H9 (cell line): ENCODE data around the gene DMXL1. TPM values are rescaled to one million over a fixed set of nuclear protein-coding genes. Genes with fewer than 3 reads are reported as not detected.

Source experiments
- DNase-seq: peaks from one replicate; pipeline ENCODE4 v3.0.0-alpha.2; 2017
- H2AFZ ChIP-seq: one replicate; pipeline ENCODE4 v1.6.1; 2013; ENCODE audit warnings: mild to moderate bottlenecking, low read length, control low read depth, moderate library complexity
- H2AK5ac ChIP-seq: 2 replicates; pipeline ENCODE4 v1.6.1; 2013; ENCODE audit warnings: low read length, control low read depth, mixed read lengths; ENCODE audit not compliant: insufficient read length
- H2BK120ac ChIP-seq: one replicate; pipeline ENCODE4 v1.6.1; 2013; ENCODE audit warnings: low read depth, mild to moderate bottlenecking, low read length, control low read depth, inconsistent platforms; ENCODE audit not compliant: poor library complexity, severe bottlenecking
- H2BK12ac ChIP-seq: 2 replicates; pipeline ENCODE4 v1.6.1; 2013; ENCODE audit warnings: low read length, control low read depth, mixed read lengths, low read depth; ENCODE audit not compliant: insufficient read length
- H2BK15ac ChIP-seq: 2 replicates; pipeline ENCODE4 v1.6.1; 2013; ENCODE audit warnings: low read depth, low read length, control low read depth
- H2BK20ac ChIP-seq: one replicate; pipeline ENCODE4 v1.6.1; 2013; ENCODE audit warnings: low read depth, mild to moderate bottlenecking, low read length, control low read depth, inconsistent platforms; ENCODE audit not compliant: poor library complexity, severe bottlenecking
- H2BK5ac ChIP-seq: 2 replicates; pipeline ENCODE4 v1.6.1; 2013; ENCODE audit warnings: low read length, control low read depth, mixed read lengths; ENCODE audit not compliant: insufficient read length
- H3K14ac ChIP-seq: 2 replicates; pipeline ENCODE4 v1.6.1; 2013; ENCODE audit warnings: low read length, control low read depth; ENCODE audit not compliant: insufficient read depth
- H3K18ac ChIP-seq: 2 replicates; pipeline ENCODE4 v1.6.1; 2013; ENCODE audit warnings: low read depth, mild to moderate bottlenecking, mixed read lengths, low read length, control low read depth; ENCODE audit not compliant: insufficient read length
- H3K23ac ChIP-seq: 2 replicates; pipeline ENCODE4 v1.6.1; 2013; ENCODE audit warnings: low read length, control low read depth, mixed read lengths, low read depth; ENCODE audit not compliant: insufficient read length
- H3K23me2 ChIP-seq: 2 replicates; pipeline ENCODE4 v1.6.1; 2013; ENCODE audit warnings: low read depth, mild to moderate bottlenecking, mixed read lengths, low read length, control low read depth; ENCODE audit not compliant: insufficient read length, poor library complexity, severe bottlenecking
- H3K27ac ChIP-seq: 2 replicates; pipeline ENCODE4 v1.5.1; 2013; ENCODE audit warnings: low read length, control low read depth, mixed read lengths, low read depth; ENCODE audit not compliant: insufficient read length
- H3K27me3 ChIP-seq: 2 replicates; pipeline ENCODE4 v1.6.1; 2013; ENCODE audit warnings: low read length, control low read depth, inconsistent platforms; ENCODE audit not compliant: insufficient read depth
- H3K4ac ChIP-seq: 2 replicates; pipeline ENCODE4 v1.6.1; 2013; ENCODE audit warnings: low read depth, mild to moderate bottlenecking, control low read depth, inconsistent platforms, low read length, moderate library complexity
- H3K4me1 ChIP-seq: 2 replicates; pipeline ENCODE4 v1.6.1; 2013; ENCODE audit warnings: low read length, control low read depth, inconsistent platforms; ENCODE audit not compliant: insufficient read depth
- H3K4me2 ChIP-seq: 2 replicates; pipeline ENCODE4 v1.6.1; 2013; ENCODE audit warnings: low read length, control low read depth, mixed read lengths; ENCODE audit not compliant: insufficient read length, insufficient read depth
- H3K56ac ChIP-seq: 2 replicates; pipeline ENCODE4 v1.6.1; 2013; ENCODE audit warnings: low read depth, mild to moderate bottlenecking, mixed read lengths, low read length, control low read depth; ENCODE audit not compliant: insufficient read length
- H3K79me1 ChIP-seq: 2 replicates; pipeline ENCODE4 v1.6.1; 2013; ENCODE audit warnings: low read depth, mild to moderate bottlenecking, moderate library complexity, low read length, control low read depth, inconsistent platforms; ENCODE audit not compliant: insufficient read depth, poor library complexity, severe bottlenecking
- H3K79me2 ChIP-seq: 2 replicates; pipeline ENCODE4 v1.6.1; 2013; ENCODE audit warnings: low read length, control low read depth, inconsistent platforms; ENCODE audit not compliant: insufficient read depth
- H3K9ac ChIP-seq: 2 replicates; pipeline ENCODE4 v1.6.1; 2013; ENCODE audit warnings: low read length, control low read depth, mixed read lengths; ENCODE audit not compliant: insufficient read length; ENCODE audit errors: extremely low read depth
- H3K9me3 ChIP-seq: one replicate; pipeline ENCODE4 v1.6.1; 2013; ENCODE audit warnings: low read depth, low read length, inconsistent platforms; ENCODE audit not compliant: control insufficient read depth
- H3T11ph ChIP-seq: one replicate; pipeline ENCODE4 v1.6.1; 2013; ENCODE audit warnings: mild to moderate bottlenecking, low read length, control low read depth, inconsistent platforms
- H4K20me1 ChIP-seq: one replicate; pipeline ENCODE4 v1.6.1; 2013; ENCODE audit not compliant: control insufficient read depth, insufficient read length, insufficient read depth
- H4K5ac ChIP-seq: 2 replicates; pipeline ENCODE4 v1.6.1; 2013; ENCODE audit warnings: low read depth, mild to moderate bottlenecking, mixed read lengths, low read length, control low read depth; ENCODE audit not compliant: insufficient read length
- H4K8ac ChIP-seq: replicated peaks from 2 replicates; pipeline ENCODE4 v1.6.1; 2013; ENCODE audit warnings: low read length, control low read depth, mixed read lengths, low read depth; ENCODE audit not compliant: insufficient read length
- H4K91ac ChIP-seq: 2 replicates; pipeline ENCODE4 v1.6.1; 2013; ENCODE audit warnings: low read depth, mild to moderate bottlenecking, moderate library complexity, mixed read lengths, low read length, control low read depth; ENCODE audit not compliant: insufficient read length
- H3K27ac Mint-ChIP-seq, 3 experiments: 2 replicates in 2 of 3; 3 replicates in 1 of 3; pipeline ENCODE4 v1.8.0; 2020 to 2021; ENCODE audit warnings: mixed read lengths in 3 of 3, mild to moderate bottlenecking in 1 of 3, moderate library complexity in 1 of 3
- H3K27me3 Mint-ChIP-seq: 2 replicates; pipeline ENCODE4 v1.8.0; 2021; ENCODE audit warnings: low read depth, mild to moderate bottlenecking, moderate library complexity, mixed read lengths
- H3K36me3 Mint-ChIP-seq, 3 experiments: 2 replicates in 2 of 3; 3 replicates in 1 of 3; pipeline ENCODE4 v1.8.0; 2020 to 2021; ENCODE audit warnings: low read depth in 3 of 3, mixed read lengths in 3 of 3; ENCODE audit not compliant: insufficient read depth in 1 of 3
- H3K4me1 Mint-ChIP-seq, 2 experiments: 2 replicates each; pipeline ENCODE4 v1.8.0; 2020; ENCODE audit warnings: mixed read lengths in 2 of 2
- H3K4me3 Mint-ChIP-seq, 2 experiments: 2 replicates in 1 of 2; 3 replicates in 1 of 2; pipeline ENCODE4 v1.8.0; 2020 to 2021; ENCODE audit warnings: mild to moderate bottlenecking in 2 of 2, mixed read lengths in 2 of 2, moderate library complexity in 1 of 2
- H3K9me3 Mint-ChIP-seq, 2 experiments: 2 replicates in 1 of 2; 3 replicates in 1 of 2; pipeline ENCODE4 v1.8.0; 2020; ENCODE audit warnings: mild to moderate bottlenecking in 2 of 2, mixed read lengths in 2 of 2, moderate library complexity in 1 of 2
- WGBS: extraction: QIAGEN DNeasy Blood & Tissue Kit; methylation state at CpG from one replicate; pipeline ENCODE4 v1.1.7; 2013; ENCODE audit warnings: missing lambda C conversion rate, low lambda C conversion rate, mixed read lengths; ENCODE audit not compliant: insufficient read length; ENCODE audit errors: extremely low coverage; 5-methylcytosine and 5-hydroxymethylcytosine counted together
- total RNA-seq: library from RNA; stranded (reverse); gene quantifications from 2 replicates; pipeline ENCODE4 v1.2.1, GENCODE V29; 2021
- TF ChIP-seq, protein P1 (sequence below): fragments of 200-600 bp; sonication (generic); conservative IDR thresholded peaks from 3 replicates; pipeline ENCODE4 v1.8.0; 2021; ENCODE audit warnings: antibody characterized with exemption, mild to moderate bottlenecking

DMXL1 gene
- total RNA-seq, 1 experiment from 2014 or later: 63.5 TPM

DNA sequence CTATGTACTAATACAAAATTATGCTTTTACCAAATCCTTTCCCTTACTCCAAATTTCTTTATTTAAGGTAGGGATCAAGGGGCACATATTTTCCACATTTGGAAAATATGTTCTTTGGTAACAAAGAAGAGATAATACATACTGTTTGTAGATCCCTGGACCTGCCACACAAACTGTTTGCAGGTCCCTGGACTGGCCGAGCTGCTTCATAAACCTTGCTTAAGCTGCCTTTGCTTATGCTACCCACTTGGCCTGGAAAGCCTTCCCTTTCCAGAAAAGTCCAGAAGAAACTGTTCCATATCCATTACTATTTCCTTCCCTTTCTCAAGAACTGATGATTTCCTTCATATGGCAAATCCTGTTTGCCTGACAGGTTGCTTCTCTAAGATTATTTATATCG, 22.6 kb upstream of the DMXL1 start:
- Histone ChIP-seq H3K27me3 (no peaks in the 10 kb centered on the region), H2BK12ac (no peak overlapping the region), H3K23ac (no peak overlapping the region), H4K20me1 (no peaks in the 10 kb centered on the region), H3K4me1 (peaks cover 5% of the 10 kb centered on the region), H3K79me2 (no peaks in the 10 kb centered on the region), H3K27ac (no peak overlapping the region), H3T11ph (no peak overlapping the region), H4K5ac (no peak overlapping the region), H4K8ac (no peak overlapping the region), H3K9me3 (no peaks in the 10 kb centered on the region), H3K4me2 (no peak overlapping the region), H2BK5ac (no peak overlapping the region), H2AK5ac (no peak overlapping the region), H2BK20ac (no peak overlapping the region), H4K91ac (no peak overlapping the region), H3K18ac (no peak overlapping the region), H3K14ac (no peak overlapping the region), H2AFZ (no peak overlapping the region), H3K23me2 (no peaks in the 10 kb centered on the region), H3K56ac (no peak overlapping the region), H2BK15ac (no peak overlapping the region), H2BK120ac (no peak overlapping the region), H3K9ac (no peak overlapping the region), H3K4ac (no peak overlapping the region), H3K79me1 (no peaks in the 10 kb centered on the region)
- no peak overlapping the region for H3K4me3 Mint-ChIP-seq
- H3K27me3 Mint-ChIP-seq: no peaks in the 10 kb centered on the region; the same call in 1 of the 2 replicates
- no peak for DNase-seq
- no peak overlapping the region for H3K27ac Mint-ChIP-seq
- TF ChIP-seq, protein P1, sequence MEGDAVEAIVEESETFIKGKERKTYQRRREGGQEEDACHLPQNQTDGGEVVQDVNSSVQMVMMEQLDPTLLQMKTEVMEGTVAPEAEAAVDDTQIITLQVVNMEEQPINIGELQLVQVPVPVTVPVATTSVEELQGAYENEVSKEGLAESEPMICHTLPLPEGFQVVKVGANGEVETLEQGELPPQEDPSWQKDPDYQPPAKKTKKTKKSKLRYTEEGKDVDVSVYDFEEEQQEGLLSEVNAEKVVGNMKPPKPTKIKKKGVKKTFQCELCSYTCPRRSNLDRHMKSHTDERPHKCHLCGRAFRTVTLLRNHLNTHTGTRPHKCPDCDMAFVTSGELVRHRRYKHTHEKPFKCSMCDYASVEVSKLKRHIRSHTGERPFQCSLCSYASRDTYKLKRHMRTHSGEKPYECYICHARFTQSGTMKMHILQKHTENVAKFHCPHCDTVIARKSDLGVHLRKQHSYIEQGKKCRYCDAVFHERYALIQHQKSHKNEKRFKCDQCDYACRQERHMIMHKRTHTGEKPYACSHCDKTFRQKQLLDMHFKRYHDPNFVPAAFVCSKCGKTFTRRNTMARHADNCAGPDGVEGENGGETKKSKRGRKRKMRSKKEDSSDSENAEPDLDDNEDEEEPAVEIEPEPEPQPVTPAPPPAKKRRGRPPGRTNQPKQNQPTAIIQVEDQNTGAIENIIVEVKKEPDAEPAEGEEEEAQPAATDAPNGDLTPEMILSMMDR: no peak
- peaks cover 8 to 10% of the 10 kb centered on the region in 2 experiments for H3K4me1 Mint-ChIP-seq
- WGBS: no CpG with 5 or more reads among the region's 2 CpGs
- no peaks in the 10 kb centered on the region for H3K36me3 Mint-ChIP-seq
- no peaks in the 10 kb centered on the region for H3K9me3 Mint-ChIP-seq
